Medulla oblongata (tissue), 1 donor: ENCODE data around the gene ERCC6L.
"Not testable (repeated sequence)": the region's sequence is repeated elsewhere in the genome, so short reads cannot be mapped to it uniquely, and the experiment has no call there.

Experiments used
- DNase-seq: peaks from one replicate; pipeline ENCODE4 v3.0.0-alpha.2; 2015; ENCODE audit errors: extremely low spot score

Gene ERCC6L

GRCh38 chrX:72253686-72254085 is 14.9 kb upstream of the ERCC6L start:
- no peak for DNase-seq

GRCh38 chrX:72247206-72247942 is 8.5 kb upstream of the ERCC6L start:
- no peak for DNase-seq

GRCh38 chrX:72245461-72246089 is 6.7 kb upstream of the ERCC6L start:
- peak; percentile 34 for DNase-seq

GRCh38 chrX:72243472-72243871 is 4.6 kb upstream of the ERCC6L start:
- no peak for DNase-seq

GRCh38 chrX:72240976-72241375 is 2.1 kb upstream of the ERCC6L start:
- DNase-seq: no peak

- DNase-seq: no peak
Observed at GRCh38 chrX:72238183-72238582, 644 bp downstream of the ERCC6L start.

GRCh38 chrX:72236841-72237240 is 2.0 kb downstream of the ERCC6L start:
- no peak for DNase-seq

GRCh38 chrX:72230290-72230689 is 8.5 kb downstream of the ERCC6L start:
- DNase-seq: no peak

GRCh38 chrX:72220375-72220774 is 18.5 kb downstream of the ERCC6L start:
- DNase-seq: not testable (repeated sequence)

GRCh38 chrX:72216973-72217372 is 21.9 kb downstream of the ERCC6L start:
- no peak for DNase-seq

GRCh38 chrX:72208126-72208800 is 30.6 kb downstream of the ERCC6L start:
- no peak for DNase-seq

GRCh38 chrX:72207366-72207765 is 31.5 kb downstream of the ERCC6L start:
- no peak for DNase-seq

- no peak for DNase-seq
Observed at GRCh38 chrX:72205706-72206105, 33.1 kb downstream of the ERCC6L start.

GRCh38 chrX:72203421-72203820 is 35.4 kb downstream of the ERCC6L start:
- no peak for DNase-seq

GRCh38 chrX:72202792-72203401 is 35.9 kb downstream of the ERCC6L start:
- no peak for DNase-seq

- DNase-seq: no peak
Observed at GRCh38 chrX:72201836-72202536, 36.8 kb downstream of the ERCC6L start.

GRCh38 chrX:72182924-72183323 is 55.9 kb downstream of the ERCC6L start:
- no peak for DNase-seq

GRCh38 chrX:72181178-72182125 is 57.4 kb downstream of the ERCC6L start, which contains the start of gene PIN4:
Gene PIN4, plus strand, starts transcription at chrX:72181757. Its CDS starts 29 bp downstream, at chrX:72181786.
- DNase-seq: peak; percentile 96

GRCh38 chrX:72180539-72180938 is 58.3 kb downstream of the ERCC6L start:
- no peak for DNase-seq

- DNase-seq: peak; percentile 32
Observed at GRCh38 chrX:72176981-72177380, 61.8 kb downstream of the ERCC6L start.

GRCh38 chrX:72176289-72176688 is 62.5 kb downstream of the ERCC6L start:
- DNase-seq: not testable (repeated sequence)
